Stimulated activated CD8-positive, alpha-beta memory T cell treated with anti-CD3 and anti-CD28 coated beads, Interleukin-15, amount 100 ng/mL, for 4 hours (primary cell): ENCODE results near the gene GALNTL6.

ENCODE experiments used
- DNase-seq, 2 donors: peaks; one replicate each; pipeline ENCODE4 v3.0.0-alpha.2; 2020; ENCODE audit warnings: low read depth in 2 of 2

Gene GALNTL6

DNA sequence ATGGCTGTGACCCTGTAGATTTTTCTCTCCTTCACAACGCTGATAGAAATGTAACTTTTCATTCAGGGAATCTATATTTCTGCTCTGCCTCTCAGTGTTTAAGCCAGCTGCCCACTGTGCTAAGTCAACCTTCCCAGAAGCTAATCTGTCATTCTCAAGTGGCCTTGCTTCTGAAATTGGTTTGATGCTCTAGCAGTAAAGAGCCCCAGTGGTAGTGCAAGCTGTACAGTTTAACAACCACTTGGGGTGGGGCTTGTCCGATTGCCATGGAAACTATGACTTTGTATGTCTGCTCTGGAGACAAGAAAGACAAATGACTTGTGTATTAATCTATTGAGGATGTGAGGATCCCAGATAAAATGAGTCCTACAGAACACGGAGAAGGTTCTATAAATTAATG lies 734.5 kb downstream of the GALNTL6 start:
- DNase-seq, result no peak

GRCh38 chr4:172553216-172553615 lies 740.0 kb downstream of the GALNTL6 start:
- DNase-seq, result no peak

DNA sequence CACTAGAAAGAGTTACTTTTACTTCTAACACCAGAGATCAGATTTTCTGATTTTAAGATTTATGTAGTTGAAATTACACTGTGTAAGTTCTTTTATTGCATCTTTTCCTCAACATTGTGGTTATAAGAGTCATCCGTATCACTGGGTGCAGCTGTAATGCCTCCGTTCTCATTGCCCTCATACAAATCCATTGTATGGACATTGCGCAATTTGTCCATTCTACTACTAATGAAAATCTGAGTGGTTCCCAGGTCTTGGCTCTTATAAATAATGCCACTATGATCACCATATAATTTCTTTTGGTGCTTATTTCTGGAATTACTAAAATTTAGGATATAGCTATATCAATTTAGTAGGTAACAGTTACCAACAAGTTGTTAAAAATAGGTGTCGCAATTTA lies 741.4 kb downstream of the GALNTL6 start:
- no peak for DNase-seq

GRCh38 chr4:172555725-172556124 lies 742.5 kb downstream of the GALNTL6 start:
- no peak for DNase-seq

GRCh38 chr4:172573899-172574298 lies 760.7 kb downstream of the GALNTL6 start:
- no peak for DNase-seq

DNA sequence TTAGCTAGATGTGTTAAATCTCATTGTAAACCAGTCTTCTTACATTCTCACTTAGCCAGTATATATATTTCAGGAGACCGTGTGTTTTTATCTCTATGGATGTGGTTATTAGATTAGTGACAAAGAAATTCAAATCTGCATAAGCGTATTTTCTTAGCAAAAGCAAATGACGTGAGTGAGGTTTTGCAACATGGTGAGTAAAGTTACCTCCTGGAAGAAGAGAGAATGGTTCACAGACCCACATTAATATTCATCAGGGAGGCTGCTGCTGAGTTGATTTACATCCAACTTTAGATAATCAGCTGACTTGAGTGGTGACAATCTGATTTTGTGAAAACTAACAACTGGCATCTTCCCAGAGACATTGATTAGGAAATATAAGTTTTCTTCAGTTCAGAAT lies 765.5 kb downstream of the GALNTL6 start:
- DNase-seq, result no peak

DNA sequence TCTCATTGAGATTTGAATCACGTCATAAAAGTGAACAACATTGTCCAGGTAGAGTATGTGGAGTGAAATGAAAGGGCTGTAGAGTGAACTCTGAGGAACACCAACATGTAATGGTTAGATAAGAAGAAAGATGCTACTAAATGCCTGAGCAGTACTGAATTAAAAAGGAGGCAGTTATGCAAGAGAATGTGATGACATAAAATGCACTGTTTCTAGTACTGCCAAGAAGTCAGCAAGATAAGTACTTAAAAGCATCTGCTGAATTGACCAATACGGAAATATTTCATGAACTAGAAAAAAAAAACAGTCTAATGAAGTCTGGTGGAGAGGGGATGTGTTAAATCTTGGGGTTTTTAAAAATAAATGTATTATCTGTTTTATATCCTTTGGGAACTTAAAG lies 771.6 kb downstream of the GALNTL6 start:
- no peak for DNase-seq

- no peak for DNase-seq
These were observed 783.0 kb downstream of the GALNTL6 start for GRCh38 chr4:172596206-172596605.

DNA sequence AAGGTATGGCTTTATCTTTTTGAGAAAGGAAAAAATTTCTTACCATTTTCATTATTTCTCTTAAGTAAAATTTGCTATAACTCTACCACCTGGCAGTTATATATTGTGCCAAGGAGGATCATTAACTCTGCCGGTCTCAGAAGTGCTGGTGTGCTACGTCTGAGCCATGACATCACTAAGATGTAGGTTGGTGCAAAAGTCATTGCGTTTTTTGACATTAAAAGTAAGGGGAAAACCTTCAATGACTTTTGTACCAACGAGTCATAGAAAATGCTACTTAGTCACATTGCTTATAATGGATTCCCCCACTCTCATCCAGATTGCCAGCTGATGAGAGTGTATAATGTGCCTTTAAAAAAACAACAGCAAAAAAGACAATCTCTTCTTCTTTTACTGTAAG lies 786.4 kb downstream of the GALNTL6 start:
- no peak for DNase-seq

DNA sequence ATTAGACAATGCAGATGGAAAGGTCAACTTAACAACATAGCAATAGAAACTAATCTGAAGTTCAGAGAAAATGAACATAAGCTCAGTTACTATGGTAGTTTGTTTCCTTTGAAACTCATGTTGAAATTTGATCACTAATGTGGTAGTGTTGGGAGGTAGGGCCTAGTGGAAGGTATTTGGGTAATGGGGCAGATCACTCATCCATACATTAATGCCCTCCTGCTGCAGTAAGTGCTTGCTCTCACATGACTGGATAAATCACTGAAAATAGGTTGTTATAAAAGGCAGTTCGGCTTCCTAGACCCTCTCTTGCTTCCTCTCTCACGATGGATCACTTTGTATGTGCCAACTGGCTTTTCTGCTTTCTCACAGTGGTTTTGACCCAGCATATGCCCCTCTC lies 788.0 kb downstream of the GALNTL6 start:
- DNase-seq, result no peak

- DNase-seq, result no peak
These were observed 806.0 kb downstream of the GALNTL6 start for GRCh38 chr4:172619218-172619617.

GRCh38 chr4:172619798-172620197 lies 806.6 kb downstream of the GALNTL6 start:
- no peak for DNase-seq

GRCh38 chr4:172628263-172628662 lies 815.1 kb downstream of the GALNTL6 start:
- DNase-seq, result no peak

DNA sequence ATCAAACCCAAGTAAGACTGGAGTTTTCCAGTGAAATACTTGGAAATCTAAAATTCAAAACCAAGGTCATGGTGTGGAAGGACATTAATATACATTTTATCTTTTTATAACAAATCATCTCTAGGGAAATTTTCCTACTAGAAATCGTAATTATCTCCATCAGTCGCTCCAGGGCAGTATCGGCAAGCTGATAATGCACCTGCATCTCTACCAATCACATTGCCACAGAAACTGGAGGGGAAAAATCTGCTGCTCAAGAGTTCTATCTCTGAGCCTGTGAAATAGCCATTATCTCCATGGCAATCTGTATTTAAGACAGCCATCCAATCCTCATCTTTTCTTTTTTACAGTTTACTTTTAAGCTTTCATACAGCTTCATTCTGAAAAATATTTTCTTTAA lies 817.1 kb downstream of the GALNTL6 start:
- no peak for DNase-seq

GRCh38 chr4:172631832-172632231 lies 818.6 kb downstream of the GALNTL6 start:
- DNase-seq, result no peak

GRCh38 chr4:172648471-172648870 lies 835.3 kb downstream of the GALNTL6 start:
- no peak for DNase-seq

GRCh38 chr4:172649143-172649542 lies 835.9 kb downstream of the GALNTL6 start:
- DNase-seq, result no peak

- DNase-seq, result no peak
These were observed 837.7 kb downstream of the GALNTL6 start for GRCh38 chr4:172650758-172651530.

DNA sequence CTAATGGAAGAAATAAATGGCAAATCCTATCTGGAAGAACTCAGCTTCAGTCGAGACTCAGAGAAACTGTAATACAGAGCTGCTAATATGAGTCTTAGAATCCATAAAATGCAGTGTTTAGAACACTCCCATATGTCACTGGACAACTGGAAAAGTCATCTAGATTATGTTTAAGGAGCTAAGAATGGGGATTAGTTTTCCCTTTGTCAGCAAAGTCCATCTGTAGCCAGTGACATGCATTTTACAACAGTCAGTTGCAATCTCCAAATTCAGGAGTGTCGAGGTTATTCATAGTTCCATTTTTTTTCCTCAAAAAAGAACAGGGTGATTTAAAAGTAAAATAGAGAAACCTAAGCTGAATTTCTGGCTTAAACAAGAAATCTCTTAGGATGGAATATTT lies 838.8 kb downstream of the GALNTL6 start:
- DNase-seq, result no peak

DNA sequence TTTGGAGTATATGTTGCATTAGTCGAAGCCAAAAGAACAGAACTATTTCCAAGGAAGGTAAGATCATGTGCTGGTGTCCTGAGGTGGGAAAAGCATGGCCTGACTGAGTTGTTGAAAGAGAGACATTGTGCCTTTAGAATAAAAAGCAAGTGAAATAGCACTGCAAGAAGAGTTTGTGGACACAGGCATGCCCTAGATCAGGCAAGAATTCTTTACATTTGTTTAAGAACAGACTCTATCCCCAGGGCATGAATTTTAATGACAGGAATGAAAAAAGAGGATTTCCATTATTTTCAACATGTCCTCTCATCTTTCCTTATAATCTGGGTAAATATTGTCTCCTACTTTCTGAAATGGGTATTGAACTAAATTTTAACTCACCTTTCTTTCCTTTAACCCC lies 839.2 kb downstream of the GALNTL6 start:
- DNase-seq, result no peak

- DNase-seq, result no peak
These were observed 840.5 kb downstream of the GALNTL6 start for GRCh38 chr4:172653676-172654075.

- no peak for DNase-seq
These were observed 841.3 kb downstream of the GALNTL6 start for GRCh38 chr4:172654457-172654856.

- no peak for DNase-seq
These were observed 842.9 kb downstream of the GALNTL6 start for GRCh38 chr4:172656055-172656454.

DNA sequence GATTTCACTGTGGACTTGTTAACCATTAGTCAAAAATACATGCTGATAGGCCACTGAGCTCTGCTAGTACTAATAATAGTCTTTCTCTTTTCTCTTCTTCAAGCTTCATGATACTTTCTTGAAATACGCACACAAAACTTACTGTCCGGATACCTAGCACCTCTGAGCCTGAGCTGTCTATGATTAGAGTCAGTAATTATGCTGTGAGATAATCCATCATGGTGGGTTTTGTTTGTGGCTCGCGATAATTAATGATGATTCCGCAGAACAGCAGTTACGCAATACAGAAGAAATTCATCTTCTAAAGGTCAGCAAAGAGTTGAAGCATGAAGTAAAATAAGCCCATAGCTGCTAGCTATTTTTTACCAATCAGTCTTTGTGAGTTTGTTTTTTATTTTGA lies 843.9 kb downstream of the GALNTL6 start:
- DNase-seq, result no peak
